Brain microvascular endothelial cell (primary cell): ENCODE results near the gene ZNF841.
A peak's percentile ranks its signal among the peaks of the same experiment; 100 is the strongest.

Experiments
- DNase-seq: peaks from one replicate; pipeline ENCODE4 v3.0.0-alpha.2; 2020
- H3K27ac ChIP-seq: fragments of 250-450 bp; sonication (Bioruptor Pico); 2 replicates; pipeline ENCODE4 v1.5.1; 2020; ENCODE audit warnings: mild to moderate bottlenecking, moderate library complexity
- H3K27me3 ChIP-seq: fragments of 250-450 bp; sonication (Bioruptor Pico); replicated peaks from 2 replicates; pipeline ENCODE4 v1.5.1; 2020; ENCODE audit warnings: mild to moderate bottlenecking
- H3K36me3 ChIP-seq: fragments of 250-450 bp; sonication (Bioruptor Pico); replicated peaks from 2 replicates; pipeline ENCODE4 v1.5.1; 2020; ENCODE audit warnings: mild to moderate bottlenecking
- H3K4me3 ChIP-seq: 2 replicates; pipeline ENCODE4 v1.5.1; 2011; ENCODE audit warnings: low read depth, mild to moderate bottlenecking, control low read depth, low read length, moderate library complexity
- CTCF ChIP-seq: IDR thresholded peaks from 2 replicates; pipeline ENCODE4 v1.5.1; 2011; ENCODE audit warnings: low read depth, mild to moderate bottlenecking, moderate library complexity, low read length, control low read depth, inconsistent platforms; ENCODE audit errors: missing control alignments
- in situ Hi-C: cut with HindIII; loops from 2 replicates; pipeline ENCODE4 v1.10.0; 2017; ENCODE audit warnings: low sequenced_read_pairs, low pct_ligation_motif_present

The ZNF841 gene

GRCh38 chr19:52095172-52096014 is at the start of gene ZNF841:
TSS of gene ZNF841 (minus strand) at chr19:52095765. CDS start at chr19:52084801, 10,964 bp downstream.
- DNase-seq: peak; percentile 96
- in situ Hi-C loops: no loop called here
- H3K27ac ChIP-seq: peak within 1 kb of the TSS; percentile 70

GRCh38 chr19:52142001-52142595 is 46.5 kb upstream of the ZNF841 start:
- no peak overlapping the region for H3K27ac ChIP-seq

More at GRCh38 chr19:52095172-52096014, at the start of gene ZNF841:
- TF ChIP-seq CTCF: no peak
- Histone ChIP-seq H3K4me3 (peak within 1 kb of the TSS; percentile 96), H3K27me3 (no peaks in the 10 kb centered on the region), H3K36me3 (peaks cover 7% of the 10 kb centered on the region)

GRCh38 chr19:52141203-52141602 is 45.6 kb upstream of the ZNF841 start:
- H3K27me3 ChIP-seq: no peaks in the 10 kb centered on the region
- in situ Hi-C loops: no loop called here
- no peak overlapping the region for H3K4me3 ChIP-seq
- H3K36me3 ChIP-seq: no peaks in the 10 kb centered on the region
- no peak for TF ChIP-seq CTCF
- DNase-seq: no peak
- H3K27ac ChIP-seq: no peak overlapping the region

More at GRCh38 chr19:52142001-52142595, 46.5 kb upstream of the ZNF841 start:
- in situ Hi-C loops: no loop called here
- Histone ChIP-seq H3K4me3 (no peak overlapping the region), H3K27me3 (no peaks in the 10 kb centered on the region), H3K36me3 (no peaks in the 10 kb centered on the region)
- TF ChIP-seq CTCF: no peak
- no peak for DNase-seq

- no peak for TF ChIP-seq CTCF
- Histone ChIP-seq H3K27me3 (no peaks in the 10 kb centered on the region), H3K27ac (no peak overlapping the region), H3K4me3 (peak overlapping the region; percentile 68), H3K36me3 (no peaks in the 10 kb centered on the region)
- DNase-seq: no peak
- in situ Hi-C loops: no loop called here
Measured at GRCh38 chr19:52140032-52140710, 44.6 kb upstream of the ZNF841 start.

GRCh38 chr19:52139252-52140031 is 43.9 kb upstream of the ZNF841 start, which contains the start of gene ZNF616:
TSS of gene ZNF616 (minus strand) at chr19:52139938. CDS start at chr19:52130512, 9,426 bp downstream.
- in situ Hi-C loops: no loop called here
- DNase-seq: peak; percentile 93
- Histone ChIP-seq H3K27me3 (no peaks in the 10 kb centered on the region), H3K27ac (peak within 1 kb of the TSS; percentile 74), H3K36me3 (no peaks in the 10 kb centered on the region), H3K4me3 (peak within 1 kb of the TSS; percentile 68)
- TF ChIP-seq CTCF: peak; percentile 80
